ENCODE data around the gene GATAD2A.
"Not testable (repeated sequence)": the region's sequence is repeated elsewhere in the genome, so short reads cannot be mapped to it uniquely, and the experiment has no call there.

DNA sequence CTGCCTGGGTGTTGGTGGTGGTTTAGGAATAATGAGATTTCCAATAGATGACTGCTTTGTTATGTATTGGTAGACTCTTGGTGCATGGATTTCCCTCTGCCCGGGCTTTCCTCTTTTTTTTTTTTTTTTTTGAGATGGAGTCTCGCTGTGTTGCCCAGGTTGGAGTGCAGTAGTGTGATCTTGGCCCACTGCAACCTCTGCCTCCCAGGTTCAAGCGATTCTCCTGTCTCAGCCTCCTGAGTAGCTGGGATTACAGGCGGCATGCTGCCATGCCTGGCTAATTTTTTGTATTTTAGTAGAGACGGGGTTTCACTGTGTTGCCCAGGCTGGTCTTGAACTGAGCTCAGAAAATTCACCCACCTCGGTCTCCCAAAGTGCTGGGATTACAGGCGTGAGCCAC, 11.1 kb upstream of the GATAD2A start:
- TF ChIP-seq, protein P1, sequence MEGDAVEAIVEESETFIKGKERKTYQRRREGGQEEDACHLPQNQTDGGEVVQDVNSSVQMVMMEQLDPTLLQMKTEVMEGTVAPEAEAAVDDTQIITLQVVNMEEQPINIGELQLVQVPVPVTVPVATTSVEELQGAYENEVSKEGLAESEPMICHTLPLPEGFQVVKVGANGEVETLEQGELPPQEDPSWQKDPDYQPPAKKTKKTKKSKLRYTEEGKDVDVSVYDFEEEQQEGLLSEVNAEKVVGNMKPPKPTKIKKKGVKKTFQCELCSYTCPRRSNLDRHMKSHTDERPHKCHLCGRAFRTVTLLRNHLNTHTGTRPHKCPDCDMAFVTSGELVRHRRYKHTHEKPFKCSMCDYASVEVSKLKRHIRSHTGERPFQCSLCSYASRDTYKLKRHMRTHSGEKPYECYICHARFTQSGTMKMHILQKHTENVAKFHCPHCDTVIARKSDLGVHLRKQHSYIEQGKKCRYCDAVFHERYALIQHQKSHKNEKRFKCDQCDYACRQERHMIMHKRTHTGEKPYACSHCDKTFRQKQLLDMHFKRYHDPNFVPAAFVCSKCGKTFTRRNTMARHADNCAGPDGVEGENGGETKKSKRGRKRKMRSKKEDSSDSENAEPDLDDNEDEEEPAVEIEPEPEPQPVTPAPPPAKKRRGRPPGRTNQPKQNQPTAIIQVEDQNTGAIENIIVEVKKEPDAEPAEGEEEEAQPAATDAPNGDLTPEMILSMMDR (conservative IDR thresholded peaks at IDR 0.05 in 1 of 2, IDR thresholded peaks at IDR 0.05 in 1 of 2; ENCODE audit: extremely low read depth in 1 of 2, insufficient read depth in 1 of 2, low read depth in 1 of 2, low read length in 2 of 2) = not testable (repeated sequence)
- not testable (repeated sequence) for TF ChIP-seq EZH2 (IDR thresholded peaks at IDR 0.05; ENCODE audit: borderline replicate concordance, low read length)

All from mammary epithelial cell (primary cell).